GM12878 (cell line): Measurements from ENCODE around the gene SYNJ2. TPM values are rescaled to one million over a fixed set of nuclear protein-coding genes. Genes with fewer than 3 reads are reported as not detected.

Experiments
- ATAC-seq: fragments of 200-7000 bp; cut with Tn5 transposase; 3 replicates; pipeline ENCODE4 v1.9.1; 2020; ENCODE audit warnings: mild to moderate bottlenecking, moderate library complexity
- BruUV-seq: library from RNA; stranded (reverse); fragments of 400-500 nt; replicated peaks from 2 replicates; lab custom pipeline; 2021; lab: Mats Ljungman, UMichigan
- CTCF ChIA-PET: fragments of 300-600 bp; sonication (Branson Sonifier 250); formaldehyde crosslinking; extraction: SDS; loops from one replicate; lab custom pipeline; 2021; ENCODE audit warnings: inconsistent platforms; lab: Yijun Ruan, JAX
- POLR2A ChIA-PET: fragments of 350-600 bp; formaldehyde crosslinking; extraction: SDS; loops from one replicate; lab custom pipeline; 2021; ENCODE audit warnings: inconsistent platforms; lab: Charles Lee
- RAD21 ChIA-PET: fragments of 300-600 bp; sonication (Branson Sonifier 250); formaldehyde crosslinking; loops from one replicate; lab custom pipeline; 2023; ENCODE audit warnings: antibody characterized with exemption; ENCODE audit not compliant: unreplicated experiment; lab: Charles Lee
- SMC1A ChIA-PET: fragments of 300-600 bp; sonication (Branson Sonifier 250); formaldehyde crosslinking; loops from one replicate; lab custom pipeline; 2023; ENCODE audit not compliant: unreplicated experiment, uncharacterized antibody; lab: Charles Lee
- DNase-seq: peaks from one replicate; pipeline ENCODE4 v3.0.0-alpha.2; 2011; ENCODE audit warnings: low read depth, low spot score
- FAIRE-seq: peaks from 3 replicates; lab custom pipeline; 2011; peaks lifted over from hg19 to GRCh38; lab: Jason Lieb, UNC
- H2AFZ ChIP-seq: 2 replicates; pipeline ENCODE4 v1.6.0; 2011; ENCODE audit warnings: low read depth, low read length, control low read depth; ENCODE audit not compliant: control insufficient read depth
- H3K27ac ChIP-seq: 2 replicates; pipeline ENCODE4 v1.5.1; 2011; ENCODE audit warnings: control low read depth; ENCODE audit not compliant: control insufficient read depth, insufficient read depth
- H3K27me3 ChIP-seq, 2 experiments: replicated peaks in 1 of 2; 2 replicates each; pipeline versions ENCODE4 v1.6.0 to v1.6.1; 2011; ENCODE audit warnings: low read length in 1 of 2; ENCODE audit not compliant: control insufficient read depth in 2 of 2, insufficient read depth in 2 of 2
- H3K36me3 ChIP-seq, 2 experiments: 2 replicates each; pipeline ENCODE4 v1.5.1; 2011; ENCODE audit warnings: low read length in 1 of 2; ENCODE audit not compliant: control insufficient read depth in 2 of 2, insufficient read depth in 2 of 2
- H3K4me1 ChIP-seq: 2 replicates; pipeline ENCODE4 v1.6.1; 2011; ENCODE audit warnings: mild to moderate bottlenecking, low read length, moderate library complexity, mixed read lengths; ENCODE audit not compliant: control insufficient read depth, insufficient read depth
- H3K4me2 ChIP-seq: 2 replicates; pipeline ENCODE4 v1.6.0; 2011; ENCODE audit warnings: control low read depth; ENCODE audit not compliant: control insufficient read depth, insufficient read depth
- H3K4me3 ChIP-seq: fragments of 200-600 bp; sonication (generic); 2 replicates; pipeline ENCODE4 v1.5.1; 2016
- H3K79me2 ChIP-seq: 2 replicates; pipeline ENCODE4 v1.6.0; 2011; ENCODE audit warnings: low read length; ENCODE audit not compliant: control insufficient read depth, insufficient read depth
- H3K9ac ChIP-seq: 2 replicates; pipeline ENCODE4 v1.8.0; 2011; ENCODE audit warnings: low read length, control low read depth, mixed read lengths; ENCODE audit not compliant: control insufficient read depth, insufficient read depth
- H3K9me3 ChIP-seq: replicated peaks from 3 replicates; pipeline ENCODE4 v1.5.1; 2011; ENCODE audit warnings: mild to moderate bottlenecking, low read length; ENCODE audit not compliant: control insufficient read depth, insufficient read depth
- H4K20me1 ChIP-seq: 2 replicates; pipeline ENCODE4 v1.6.0; 2011; ENCODE audit not compliant: control insufficient read depth, insufficient read depth
- FOXM1 ChIP-seq: IDR thresholded peaks from 2 replicates; pipeline ENCODE4 v1.6.1; 2012; ENCODE audit warnings: low read depth, mild to moderate bottlenecking, inconsistent platforms, low read length, moderate library complexity
- GATAD2B ChIP-seq: fragments of 450-650 bp; conservative IDR thresholded peaks from 2 replicates; pipeline ENCODE4 v1.6.1; 2017; ENCODE audit warnings: low read depth, mild to moderate bottlenecking, moderate library complexity
- PBX3 ChIP-seq: IDR thresholded peaks from 2 replicates; pipeline ENCODE4 v1.6.1; 2011; ENCODE audit warnings: mild to moderate bottlenecking, low read depth, low read length, moderate library complexity; ENCODE audit not compliant: insufficient replicate concordance
- POLR2AphosphoS5 ChIP-seq: IDR thresholded peaks from 2 replicates; pipeline ENCODE4 v1.6.1; 2011; ENCODE audit warnings: mild to moderate bottlenecking, low read length, inconsistent platforms
- ZBTB4 ChIP-seq: fragments of 450-650 bp; formaldehyde crosslinking; IDR thresholded peaks from 2 replicates; pipeline ENCODE4 v1.4.0; 2022; ENCODE audit warnings: mild to moderate bottlenecking, moderate library complexity
- WGBS: methylation state at CpG from one replicate; pipeline ENCODE4 v1.1.6; 2016; ENCODE audit warnings: low lambda C conversion rate; ENCODE audit not compliant: insufficient replicate concordance, insufficient coverage; ENCODE audit errors: missing lambda C conversion rate; 5-methylcytosine and 5-hydroxymethylcytosine counted together
- in situ Hi-C: fragments of 300-500 bp; cut with MboI; formaldehyde crosslinking; loops from 9 replicates; pipeline ENCODE4 v1.14.3; 2018; ENCODE audit warnings: mixed read lengths
- intact Hi-C: fragments of 100-400 bp; cut with micrococcal nuclease; formaldehyde crosslinking; loops from one replicate; pipeline ENCODE4 v1.14.2; 2022; ENCODE audit not compliant: unreplicated experiment
- polyA plus RNA-seq, 11 experiments: library from polyadenylated mRNA; depleted of rRNA in 4 of 11; unstranded in 6 of 11; stranded (reverse) in 5 of 11; fragments of >200 nt; fragmentation: Nextera tagmentation in 4 of 11; fragmentation: Illumina TruSeq in 1 of 11; extraction: Ambion mirVana in 4 of 11; extraction: Trizol in 1 of 11; gene quantifications; 1 replicate in 1 of 11; 2 replicates in 10 of 11; pipeline versions ENCODE4 v1.2.1 to v1.2.3, GENCODE V29; 2011 to 2016; ENCODE audit warnings: inconsistent platforms in 2 of 11, missing spikeins in 2 of 11, low read depth in 1 of 11
- total RNA-seq, 4 experiments: library from RNA; depleted of rRNA in 3 of 4; stranded (reverse); fragments of >200 nt in 3 of 4; fragmentation: Illumina TruSeq in 1 of 4; extraction: Trizol in 1 of 4; gene quantifications; 2 replicates each; pipeline versions ENCODE4 v1.2.1 to v1.2.3, GENCODE V29; 2013 to 2021

SYNJ2 gene
- total and polyA plus RNA-seq, 10 of the 15 experiments (the other 5 are each of a cell fraction or from before 2014, with no cell fraction given), result 0.11 to 1.8 (median 0.57) TPM

- FAIRE-seq, result no peak
- SMC1A ChIA-PET, result no interaction called here
Observed at GRCh38 chr6:158048589-158048988, 66.9 kb downstream of the SYNJ2 start.

More at GRCh38 chr6:158048589-158048988, 66.9 kb downstream of the SYNJ2 start:
- DNase-seq (no peak), ATAC-seq (no peak)
- TF ChIP-seq PBX3 (no peak), ZBTB4 (CRISPR knock-in tag) (no peak), FOXM1 (no peak), GATAD2B (no peak), POLR2AphosphoS5 (no peak)
- CTCF ChIA-PET, result interaction anchor here (0.6 to 1.8 kb wide), 2 partner anchors 24 to 800 kb away, joined by 3 to 6 read pairs; no protein-coding TSS in a partner anchor
- POLR2A ChIA-PET, result interaction anchor here (0.6 kb wide), 1 partner anchor 927 kb away, joined by 3 read pairs; no protein-coding TSS in a partner anchor
- Histone ChIP-seq H3K27me3 (no peaks in the 10 kb centered on the region), H3K36me3 (no peaks in the 10 kb centered on the region; a peak in 2 of 4 replicates), H3K9ac (no peak overlapping the region), H3K79me2 (no peaks in the 10 kb centered on the region), H3K4me3 (no peak overlapping the region), H3K4me2 (no peak overlapping the region), H3K9me3 (no peaks in the 10 kb centered on the region), H3K4me1 (peaks cover 7% of the 10 kb centered on the region), H3K27ac (no peak overlapping the region), H2AFZ (no peak overlapping the region), H4K20me1 (no peaks in the 10 kb centered on the region)
- 96% methylated on average over 7 of the region's 7 CpGs for WGBS
- BruUV-seq, result no TSS peak
- RAD21 ChIA-PET, result no interaction called here
- intact Hi-C loops (no loop called here), in situ Hi-C loops (no loop called here)
